Large intestine (tissue), 3 donors: ENCODE results near the gene TLR7. TPM values are rescaled to one million over a fixed set of nuclear protein-coding genes. Genes with fewer than 3 reads are reported as not detected.

Source experiments
- DNase-seq, 2 donors: peaks; one replicate each; pipeline versions ENCODE4 v3.0.0 to v3.0.0-alpha.2; 2013
- H3K27ac ChIP-seq: one replicate; pipeline ENCODE4 v1.5.1; 2013; ENCODE audit warnings: low read length
- H3K27me3 ChIP-seq: 2 replicates; pipeline ENCODE4 v1.6.1; 2013; ENCODE audit warnings: low read length; ENCODE audit not compliant: control insufficient read depth, insufficient read depth
- H3K36me3 ChIP-seq: 2 replicates; pipeline ENCODE4 v1.6.1; 2013; ENCODE audit warnings: low read length; ENCODE audit not compliant: control insufficient read depth, insufficient read depth
- H3K4me1 ChIP-seq: one replicate; pipeline ENCODE4 v1.6.1; 2013; ENCODE audit warnings: low read length; ENCODE audit not compliant: control insufficient read depth, insufficient read depth
- H3K4me3 ChIP-seq: one replicate; pipeline ENCODE4 v1.5.1; 2013; ENCODE audit warnings: low read length
- H3K9me3 ChIP-seq: one replicate; pipeline ENCODE4 v1.6.1; 2013; ENCODE audit warnings: mild to moderate bottlenecking, low read depth, low read length, moderate library complexity; ENCODE audit not compliant: control insufficient read depth
- WGBS: methylation state at CpG from one replicate; pipeline ENCODE4 v1.1.5; 2013; ENCODE audit warnings: low lambda C conversion rate; ENCODE audit not compliant: insufficient coverage; 5-methylcytosine and 5-hydroxymethylcytosine counted together
- polyA plus RNA-seq: library from polyadenylated mRNA; unstranded; fragments of 120-200 nt; gene quantifications from one replicate; pipeline ENCODE4 v1.2.1, GENCODE V29; 2013

TLR7 gene
- polyA plus RNA-seq, 1 donor: 1.4 TPM

- Histone ChIP-seq H3K36me3 (no peaks in the 10 kb centered on the region), H3K4me3 (no peak overlapping the region), H3K27ac (no peak overlapping the region), H3K27me3 (no peaks in the 10 kb centered on the region), H3K4me1 (no peaks in the 10 kb centered on the region), H3K9me3 (no peaks in the 10 kb centered on the region)
- WGBS: no CpG with 5 or more reads among the region's 7 CpGs
- DNase-seq: no peak
These were observed 1.5 kb upstream of the TLR7 start for GRCh38 chrX:12865359-12865758.

DNA sequence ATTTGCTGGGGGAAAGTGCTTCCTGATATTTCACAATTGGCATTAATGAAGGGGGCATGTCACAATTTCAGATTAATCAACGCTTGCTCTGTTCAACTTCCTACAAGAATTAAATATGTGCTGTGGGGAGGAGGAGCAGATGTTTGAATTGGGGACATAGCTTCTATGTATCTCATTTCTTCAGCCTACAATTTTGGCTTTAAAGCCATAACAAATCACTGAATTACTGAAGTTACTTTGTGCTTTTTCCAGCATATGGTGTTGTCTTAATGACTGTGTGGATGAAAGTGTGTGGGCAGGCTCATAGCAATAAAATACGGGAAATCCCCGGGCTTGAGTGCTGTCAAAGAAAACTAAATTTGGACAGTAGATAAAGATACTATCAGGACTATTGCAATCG, 813 bp downstream of the TLR7 start:
- no peak overlapping the region for H3K27ac ChIP-seq
- H3K4me3 ChIP-seq: no peak overlapping the region
- no CpG with 5 or more reads among the region's 4 CpGs for WGBS

DNA sequence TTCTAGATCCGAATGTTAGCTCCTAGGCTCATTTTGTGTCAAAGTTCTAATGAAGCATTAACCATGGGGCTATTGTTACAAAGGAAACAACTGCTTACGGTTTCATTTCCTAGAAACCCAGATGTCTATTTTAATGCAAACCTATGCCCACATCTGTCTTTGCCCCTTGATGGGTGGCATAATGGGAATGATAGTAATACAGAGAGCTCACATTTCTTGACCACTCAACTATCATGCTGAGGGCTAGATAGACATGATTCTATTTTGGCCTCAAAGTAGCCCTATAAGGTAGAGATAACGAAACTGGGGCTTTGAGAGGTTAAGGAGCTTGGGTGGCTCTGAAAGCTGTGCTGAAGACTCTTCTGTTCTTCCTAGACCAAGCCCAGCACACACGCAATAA, 1.9 kb downstream of the TLR7 start:
- Histone ChIP-seq H3K9me3 (no peaks in the 10 kb centered on the region), H3K4me1 (no peaks in the 10 kb centered on the region), H3K36me3 (no peaks in the 10 kb centered on the region), H3K4me3 (no peak overlapping the region), H3K27ac (no peak overlapping the region), H3K27me3 (no peaks in the 10 kb centered on the region)
- no peak for DNase-seq
- no CpG with 5 or more reads among the region's 4 CpGs for WGBS

More for the DNA sequence above, 813 bp downstream of the TLR7 start:
- no peak for DNase-seq
- Histone ChIP-seq H3K4me1 (no peaks in the 10 kb centered on the region), H3K27me3 (no peaks in the 10 kb centered on the region), H3K9me3 (no peaks in the 10 kb centered on the region), H3K36me3 (no peaks in the 10 kb centered on the region)

- Histone ChIP-seq H3K36me3 (no peaks in the 10 kb centered on the region), H3K27me3 (no peaks in the 10 kb centered on the region), H3K4me1 (no peaks in the 10 kb centered on the region), H3K4me3 (no peak overlapping the region), H3K27ac (no peak overlapping the region), H3K9me3 (no peaks in the 10 kb centered on the region)
- DNase-seq: peak in 1 of 2 donors; percentile 5
- WGBS: no CpG with 5 or more reads among the region's 6 CpGs
These were observed 4.4 kb downstream of the TLR7 start for GRCh38 chrX:12871257-12871656.

- Histone ChIP-seq H3K27me3 (no peaks in the 10 kb centered on the region), H3K4me1 (no peaks in the 10 kb centered on the region), H3K27ac (no peak overlapping the region), H3K9me3 (no peaks in the 10 kb centered on the region), H3K36me3 (no peaks in the 10 kb centered on the region), H3K4me3 (no peak overlapping the region)
- WGBS: no CpG with 5 or more reads among the region's 4 CpGs
- DNase-seq: no peak
These were observed 5.9 kb downstream of the TLR7 start for GRCh38 chrX:12872741-12873140.

DNA sequence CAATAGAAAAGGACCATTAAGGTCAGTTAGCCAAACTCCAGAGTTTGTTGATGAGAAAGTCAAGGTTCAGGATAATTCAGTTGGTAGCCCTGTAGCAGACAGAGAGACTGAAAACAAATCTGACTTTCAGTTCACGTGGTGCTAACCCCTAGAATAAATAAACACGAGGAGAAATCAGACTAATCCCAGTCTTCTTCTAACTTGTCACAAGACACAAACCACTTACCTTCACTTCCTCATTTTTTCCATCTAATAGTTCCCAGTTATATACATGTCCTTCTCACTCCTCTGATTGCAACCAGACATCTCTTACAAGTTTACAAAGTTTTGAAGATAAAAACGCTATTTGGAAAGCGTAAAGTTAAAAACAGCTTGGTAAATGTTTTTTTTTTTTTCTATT, 7.7 kb downstream of the TLR7 start:
- Histone ChIP-seq H3K9me3 (no peaks in the 10 kb centered on the region), H3K4me1 (no peaks in the 10 kb centered on the region), H3K27me3 (no peaks in the 10 kb centered on the region), H3K4me3 (no peak overlapping the region), H3K27ac (no peak overlapping the region), H3K36me3 (no peaks in the 10 kb centered on the region)
- no peak for DNase-seq
- no CpG with 5 or more reads among the region's 4 CpGs for WGBS

- H3K36me3 ChIP-seq: no peaks in the 10 kb centered on the region
- WGBS: 10% methylated on average over 2 of the region's 8 CpGs
- H3K9me3 ChIP-seq: no peaks in the 10 kb centered on the region
- H3K4me1 ChIP-seq: no peaks in the 10 kb centered on the region
- no peak overlapping the region for H3K4me3 ChIP-seq
- no peak overlapping the region for H3K27ac ChIP-seq
- DNase-seq: no peak
- H3K27me3 ChIP-seq: no peaks in the 10 kb centered on the region
These were observed 10.5 kb downstream of the TLR7 start for GRCh38 chrX:12877386-12877785.

DNA sequence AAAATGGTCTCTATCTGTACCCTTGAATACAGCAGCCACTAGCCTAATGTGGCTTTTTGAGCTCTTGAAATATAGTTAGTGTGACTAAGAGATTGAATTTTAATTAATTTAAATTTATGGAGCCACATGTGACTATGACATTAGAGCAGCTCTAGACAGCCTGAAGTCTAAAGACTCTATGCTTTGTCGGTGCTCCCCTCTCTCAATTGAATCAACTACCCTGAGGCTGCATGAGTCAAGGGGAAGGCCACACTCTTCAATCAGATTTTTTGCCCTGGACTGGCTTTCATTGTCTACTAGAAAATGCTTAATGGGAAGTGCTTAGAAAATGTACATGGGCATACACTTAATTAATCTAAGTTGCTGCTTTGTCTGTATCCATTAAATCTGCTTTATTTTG, 11.7 kb downstream of the TLR7 start:
- WGBS: no CpG with 5 or more reads among the region's 1 CpG
- no peaks in the 10 kb centered on the region for H3K4me1 ChIP-seq
- no peak for DNase-seq
- H3K4me3 ChIP-seq: no peak overlapping the region
- no peak overlapping the region for H3K27ac ChIP-seq
- H3K9me3 ChIP-seq: no peaks in the 10 kb centered on the region
- no peaks in the 10 kb centered on the region for H3K36me3 ChIP-seq
- no peaks in the 10 kb centered on the region for H3K27me3 ChIP-seq

- H3K27me3 ChIP-seq: no peaks in the 10 kb centered on the region
- no peaks in the 10 kb centered on the region for H3K36me3 ChIP-seq
- no peaks in the 10 kb centered on the region for H3K9me3 ChIP-seq
- no peak for DNase-seq
- H3K4me3 ChIP-seq: no peak overlapping the region
- H3K4me1 ChIP-seq: no peaks in the 10 kb centered on the region
- no CpG with 5 or more reads among the region's 2 CpGs for WGBS
- H3K27ac ChIP-seq: no peak overlapping the region
These were observed 15.0 kb downstream of the TLR7 start for GRCh38 chrX:12881914-12882313.

GRCh38 chrX:12885508-12885907, 18.6 kb downstream of the TLR7 start:
- H3K27ac ChIP-seq: no peak overlapping the region
- no peak overlapping the region for H3K4me3 ChIP-seq
- no peaks in the 10 kb centered on the region for H3K9me3 ChIP-seq
- WGBS: no CpG with 5 or more reads among the region's 5 CpGs
- H3K27me3 ChIP-seq: no peaks in the 10 kb centered on the region
- no peak for DNase-seq
- no peaks in the 10 kb centered on the region for H3K4me1 ChIP-seq
- no peaks in the 10 kb centered on the region for H3K36me3 ChIP-seq

DNA sequence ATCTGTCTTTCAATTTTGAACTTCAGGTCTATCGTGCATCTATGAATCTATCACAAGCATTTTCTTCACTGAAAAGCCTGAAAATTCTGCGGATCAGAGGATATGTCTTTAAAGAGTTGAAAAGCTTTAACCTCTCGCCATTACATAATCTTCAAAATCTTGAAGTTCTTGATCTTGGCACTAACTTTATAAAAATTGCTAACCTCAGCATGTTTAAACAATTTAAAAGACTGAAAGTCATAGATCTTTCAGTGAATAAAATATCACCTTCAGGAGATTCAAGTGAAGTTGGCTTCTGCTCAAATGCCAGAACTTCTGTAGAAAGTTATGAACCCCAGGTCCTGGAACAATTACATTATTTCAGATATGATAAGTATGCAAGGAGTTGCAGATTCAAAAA, 19.7 kb downstream of the TLR7 start:
- Histone ChIP-seq H3K4me3 (no peak overlapping the region), H3K36me3 (no peaks in the 10 kb centered on the region), H3K9me3 (no peaks in the 10 kb centered on the region), H3K4me1 (no peaks in the 10 kb centered on the region), H3K27ac (no peak overlapping the region), H3K27me3 (no peaks in the 10 kb centered on the region)
- no CpG with 5 or more reads among the region's 3 CpGs for WGBS
- DNase-seq: no peak
